Loucy (cell line): ENCODE results near the gene RELL1.

Experiments used
- H2AFZ ChIP-seq: fragments of 200-600 bp; sonication (generic); 2 replicates; pipeline ENCODE4 v1.6.0; 2016; ENCODE audit warnings: antibody characterized with exemption, mild to moderate bottlenecking, low read length, moderate library complexity
- H3F3A ChIP-seq: fragments of 200-600 bp; 2 replicates; pipeline ENCODE4 v1.6.0; 2016; ENCODE audit warnings: antibody characterized with exemption, low read depth, mild to moderate bottlenecking
- H3K27me3 ChIP-seq: fragments of 200-600 bp; sonication (generic); 2 replicates; pipeline ENCODE4 v1.6.1; 2014; ENCODE audit warnings: low read length, mild to moderate bottlenecking; ENCODE audit not compliant: insufficient read depth, poor library complexity, severe bottlenecking
- H3K36me3 ChIP-seq: fragments of 200-600 bp; sonication (generic); 2 replicates; pipeline ENCODE4 v1.6.1; 2016; ENCODE audit warnings: low read length; ENCODE audit not compliant: insufficient read depth
- H3K4me1 ChIP-seq: fragments of 200-600 bp; sonication (generic); 2 replicates; pipeline ENCODE4 v1.5.1; 2014; ENCODE audit warnings: low read length, mild to moderate bottlenecking; ENCODE audit not compliant: insufficient read depth, poor library complexity, severe bottlenecking
- H3K4me2 ChIP-seq: fragments of 200-600 bp; sonication (generic); 2 replicates; pipeline ENCODE4 v1.6.0; 2014; ENCODE audit warnings: antibody characterized with exemption, low read length, low read depth, mild to moderate bottlenecking; ENCODE audit not compliant: poor library complexity, severe bottlenecking
- H3K4me3 ChIP-seq: fragments of 200-600 bp; sonication (generic); 2 replicates; pipeline ENCODE4 v1.5.1; 2014; ENCODE audit warnings: low read length, mild to moderate bottlenecking, mixed read lengths; ENCODE audit not compliant: poor library complexity, severe bottlenecking
- H3K79me2 ChIP-seq: fragments of 200-600 bp; sonication (generic); 2 replicates; pipeline ENCODE4 v1.6.1; 2014; ENCODE audit warnings: low read length; ENCODE audit not compliant: insufficient read depth
- H3K9ac ChIP-seq: fragments of 200-600 bp; sonication (generic); 2 replicates; pipeline ENCODE4 v1.6.0; 2014; ENCODE audit warnings: mild to moderate bottlenecking, low read depth, low read length, moderate library complexity; ENCODE audit not compliant: poor library complexity, severe bottlenecking
- H3K9me2 ChIP-seq: fragments of 200-600 bp; sonication (generic); replicated peaks from 2 replicates; pipeline ENCODE4 v1.6.1; 2016; ENCODE audit warnings: low read depth, low read length, mixed read lengths
- H3K9me3 ChIP-seq: fragments of 200-600 bp; sonication (generic); 2 replicates; pipeline ENCODE4 v1.6.1; 2014; ENCODE audit warnings: mild to moderate bottlenecking, antibody characterized with exemption, low read length, low read depth; ENCODE audit not compliant: insufficient read depth
- H4K20me1 ChIP-seq: fragments of 200-600 bp; sonication (generic); 2 replicates; pipeline ENCODE4 v1.6.0; 2014; ENCODE audit warnings: antibody characterized with exemption, low read length, mild to moderate bottlenecking; ENCODE audit not compliant: insufficient read depth, poor library complexity, severe bottlenecking
- EZH2phosphoT487 ChIP-seq: fragments of 200-600 bp; IDR thresholded peaks from 2 replicates; pipeline ENCODE4 v1.6.1; 2018; ENCODE audit warnings: antibody characterized with exemption, mild to moderate bottlenecking, moderate library complexity, borderline replicate concordance
- TF ChIP-seq, protein P1 (sequence below): fragments of 200-600 bp; sonication (generic); conservative IDR thresholded peaks from 2 replicates; pipeline ENCODE4 v1.5.1; 2014; ENCODE audit warnings: mild to moderate bottlenecking, antibody characterized with exemption, low read length

The RELL1 gene

DNA sequence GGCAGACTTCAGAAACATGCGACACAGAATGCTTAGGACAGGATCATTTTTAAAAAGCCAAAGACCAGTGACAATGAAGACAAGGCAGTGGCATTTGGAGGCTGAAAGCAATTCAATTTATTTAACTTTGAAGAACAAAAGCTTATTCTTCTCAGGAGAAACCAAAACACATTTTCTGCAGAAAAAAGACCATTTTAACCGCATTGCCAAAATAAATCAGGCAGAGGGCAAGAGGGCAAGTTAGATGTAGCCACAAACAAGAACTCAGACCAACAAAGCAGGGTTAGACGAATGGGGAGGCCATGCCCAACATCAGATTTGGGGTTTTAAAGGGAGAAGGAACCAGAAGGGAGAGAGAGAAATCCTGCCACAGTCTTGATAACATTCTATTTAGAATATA lies 58.9 kb downstream of the RELL1 start:
- no peak overlapping the region for H3K4me2 ChIP-seq
- no peaks in the 10 kb centered on the region for H3K4me1 ChIP-seq
- H3K79me2 ChIP-seq, result no peaks in the 10 kb centered on the region
- no peaks in the 10 kb centered on the region for H4K20me1 ChIP-seq
- no peak overlapping the region for H3K9ac ChIP-seq
- H3K9me3 ChIP-seq, result no peaks in the 10 kb centered on the region
- H2AFZ ChIP-seq, result no peak overlapping the region
- H3K27me3 ChIP-seq, result no peaks in the 10 kb centered on the region
- H3K4me3 ChIP-seq, result no peak overlapping the region
- no peaks in the 10 kb centered on the region for H3F3A ChIP-seq
- no peaks in the 10 kb centered on the region for H3K9me2 ChIP-seq
- TF ChIP-seq, protein P1, sequence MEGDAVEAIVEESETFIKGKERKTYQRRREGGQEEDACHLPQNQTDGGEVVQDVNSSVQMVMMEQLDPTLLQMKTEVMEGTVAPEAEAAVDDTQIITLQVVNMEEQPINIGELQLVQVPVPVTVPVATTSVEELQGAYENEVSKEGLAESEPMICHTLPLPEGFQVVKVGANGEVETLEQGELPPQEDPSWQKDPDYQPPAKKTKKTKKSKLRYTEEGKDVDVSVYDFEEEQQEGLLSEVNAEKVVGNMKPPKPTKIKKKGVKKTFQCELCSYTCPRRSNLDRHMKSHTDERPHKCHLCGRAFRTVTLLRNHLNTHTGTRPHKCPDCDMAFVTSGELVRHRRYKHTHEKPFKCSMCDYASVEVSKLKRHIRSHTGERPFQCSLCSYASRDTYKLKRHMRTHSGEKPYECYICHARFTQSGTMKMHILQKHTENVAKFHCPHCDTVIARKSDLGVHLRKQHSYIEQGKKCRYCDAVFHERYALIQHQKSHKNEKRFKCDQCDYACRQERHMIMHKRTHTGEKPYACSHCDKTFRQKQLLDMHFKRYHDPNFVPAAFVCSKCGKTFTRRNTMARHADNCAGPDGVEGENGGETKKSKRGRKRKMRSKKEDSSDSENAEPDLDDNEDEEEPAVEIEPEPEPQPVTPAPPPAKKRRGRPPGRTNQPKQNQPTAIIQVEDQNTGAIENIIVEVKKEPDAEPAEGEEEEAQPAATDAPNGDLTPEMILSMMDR, result no peak
- no peak for TF ChIP-seq EZH2phosphoT487
- H3K36me3 ChIP-seq, result peaks cover 12% of the 10 kb centered on the region; the same call in 1 of the 2 replicates

DNA sequence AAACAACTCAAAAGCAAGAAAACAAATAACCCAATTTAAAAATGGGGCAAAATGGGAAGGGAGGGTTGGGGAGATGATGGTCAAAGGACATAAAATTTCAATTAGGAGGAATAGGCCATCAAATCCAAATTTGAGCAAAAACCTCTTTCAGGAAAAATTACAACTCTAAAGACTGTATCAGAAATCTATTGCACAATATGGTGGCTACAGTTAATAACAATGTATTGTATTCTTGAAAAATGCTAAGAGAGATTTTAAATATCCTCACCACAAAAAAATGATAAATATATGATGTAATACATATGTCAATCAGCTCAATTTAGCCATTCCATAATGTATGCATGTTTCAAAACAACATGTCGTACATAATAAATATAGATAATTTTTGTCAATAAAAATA lies 60.7 kb downstream of the RELL1 start:
- Histone ChIP-seq H3K4me1 (no peaks in the 10 kb centered on the region), H3K36me3 (0 out of 2 replicates have a peak, but pooled peaks cover 4% of the 10 kb centered on the region)
- TF ChIP-seq, protein P1, result no peak
- no peak for TF ChIP-seq EZH2phosphoT487

DNA sequence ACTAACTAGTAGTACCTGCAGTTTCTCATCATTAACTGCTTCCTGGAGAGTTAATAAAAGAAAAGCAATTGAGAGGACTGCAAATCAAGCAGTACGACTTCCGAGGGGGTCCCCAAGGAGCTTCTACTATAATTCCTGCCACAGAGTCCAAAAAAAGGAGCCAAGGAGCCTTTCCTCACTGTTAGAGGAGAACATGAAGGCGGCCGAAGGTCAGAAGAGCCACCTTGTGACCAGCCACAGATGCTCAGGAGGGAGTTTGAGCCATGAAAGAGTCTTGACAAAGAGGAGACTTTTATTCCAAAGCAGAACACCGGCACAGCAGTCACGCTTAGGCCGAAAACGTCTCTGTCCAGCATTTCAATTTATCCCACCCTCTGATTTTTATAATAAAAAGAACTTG lies 62.2 kb downstream of the RELL1 start:
- Histone ChIP-seq H4K20me1 (no peaks in the 10 kb centered on the region), H3K4me2 (no peak overlapping the region), H3K9ac (no peak overlapping the region), H2AFZ (no peak overlapping the region), H3K36me3 (no peaks in the 10 kb centered on the region), H3K4me3 (no peak overlapping the region), H3K9me2 (no peaks in the 10 kb centered on the region), H3F3A (no peaks in the 10 kb centered on the region), H3K4me1 (no peaks in the 10 kb centered on the region), H3K27me3 (no peaks in the 10 kb centered on the region), H3K9me3 (no peaks in the 10 kb centered on the region), H3K79me2 (no peaks in the 10 kb centered on the region)
- no peak for TF ChIP-seq EZH2phosphoT487
- TF ChIP-seq, protein P1, result no peak

More for the DNA sequence above, 60.7 kb downstream of the RELL1 start:
- H2AFZ ChIP-seq, result no peak overlapping the region
- H3K4me3 ChIP-seq, result no peak overlapping the region
- H3K27me3 ChIP-seq, result no peaks in the 10 kb centered on the region
- H3K9ac ChIP-seq, result no peak overlapping the region
- no peaks in the 10 kb centered on the region for H3F3A ChIP-seq
- H4K20me1 ChIP-seq, result no peaks in the 10 kb centered on the region
- H3K9me2 ChIP-seq, result no peaks in the 10 kb centered on the region
- no peak overlapping the region for H3K4me2 ChIP-seq
- no peaks in the 10 kb centered on the region for H3K9me3 ChIP-seq
- no peaks in the 10 kb centered on the region for H3K79me2 ChIP-seq
